Measurements from ENCODE around the gene DPEP1. TPM values are rescaled to one million over a fixed set of nuclear protein-coding genes. Genes with fewer than 3 reads are reported as not detected.
A peak's percentile ranks its signal among the peaks of the same experiment; 100 is the strongest.

Gene DPEP1
- total RNA-seq, 3 donors from 2014 or later (not counting 1 experiment from before 2014, with no cell fraction given), result not detected

- Histone ChIP-seq H3K4me3 (ENCODE audit: low read length) (peak within 1 kb of the TSS; percentile 78), H3K9me3 (ENCODE audit: control insufficient read depth, insufficient read depth, low read length) (no peaks in the 10 kb centered on the region), H3K27ac (ENCODE audit: low read length) (peak within 1 kb of the TSS; percentile 68), H3K27me3 (ENCODE audit: control insufficient read depth, insufficient read depth, low read length) (no peaks in the 10 kb centered on the region), H3K4me1 (ENCODE audit: control insufficient read depth, insufficient read depth, low read length) (peaks cover 38% of the 10 kb centered on the region), H3K36me3 (ENCODE audit: control insufficient read depth, insufficient read depth, low read length) (peaks cover 5% of the 10 kb centered on the region)
- H3K27me3 Mint-ChIP-seq (ENCODE audit: low read depth in 2 of 2), result no peaks in the 10 kb centered on the region
- no peak for TF ChIP-seq CTCF (IDR thresholded peaks at IDR 0.05)
- ATAC-seq (peak; percentile 90 to 96 (median 92)), DNase-seq (peak; percentile 93 to 97)
- H3K36me3 Mint-ChIP-seq, result no peaks in the 10 kb centered on the region
- H3K27ac Mint-ChIP-seq, result peak within 1 kb of the TSS; percentile 82 to 83
- H3K4me3 Mint-ChIP-seq, result peak within 1 kb of the TSS; percentile 91
- under 1% methylated on average over 99 of the region's 99 CpGs for WGBS (ENCODE audit: insufficient coverage)
- intact Hi-C loops (cut with micrococcal nuclease), result loop anchor here (10.0 kb wide), 1 partner anchor 93 kb away; the partner anchor contains the start of gene RPL13
- H3K9me3 Mint-ChIP-seq, result no peaks in the 10 kb centered on the region
- H3K4me1 Mint-ChIP-seq, result peaks cover 27 to 37% of the 10 kb centered on the region in 2 donors
Measured at GRCh38 chr16:89657442-89658220, 44.2 kb downstream of the DPEP1 start, which contains the start of the genes CHMP1A and SPATA33. Gene CHMP1A, minus strand, starts transcription at chr16:89657708. Its CDS starts 120 bp downstream, at chr16:89657588. Gene SPATA33, plus strand, starts transcription at chr16:89657836. Its CDS starts 76 bp downstream, at chr16:89657912.

GRCh38 chr16:89658221-89658879, 44.9 kb downstream of the DPEP1 start:
- peak overlapping the region; percentile 58 for H3K27ac ChIP-seq (ENCODE audit: low read length)
- no peak for TF ChIP-seq CTCF (IDR thresholded peaks at IDR 0.05)
- Mint-ChIP-seq H3K4me1 (peaks cover 27 to 37% of the 10 kb centered on the region in 2 donors), H3K27me3 (ENCODE audit: low read depth in 2 of 2) (no peaks in the 10 kb centered on the region), H3K27ac (peak overlapping the region; percentile 82 to 83), H3K9me3 (no peaks in the 10 kb centered on the region), H3K4me3 (peak overlapping the region; percentile 91), H3K36me3 (no peaks in the 10 kb centered on the region)
- H3K27me3 ChIP-seq (ENCODE audit: control insufficient read depth, insufficient read depth, low read length), result no peaks in the 10 kb centered on the region
- no peak for ATAC-seq
- H3K36me3 ChIP-seq (ENCODE audit: control insufficient read depth, insufficient read depth, low read length), result peaks cover 3% of the 10 kb centered on the region
- H3K4me1 ChIP-seq (ENCODE audit: control insufficient read depth, insufficient read depth, low read length), result peaks cover 38% of the 10 kb centered on the region
- H3K4me3 ChIP-seq (ENCODE audit: low read length), result peak overlapping the region; percentile 78
- peak in 1 of 2 donors; percentile 6 for DNase-seq
- WGBS (ENCODE audit: insufficient coverage), result 28% methylated on average over 27 of the region's 27 CpGs
- no peaks in the 10 kb centered on the region for H3K9me3 ChIP-seq (ENCODE audit: control insufficient read depth, insufficient read depth, low read length)
- intact Hi-C loops (cut with micrococcal nuclease), result loop anchor here (10.0 kb wide), 1 partner anchor 94 kb away; the partner anchor contains the start of gene RPL13

GRCh38 chr16:89660146-89660545, 46.7 kb downstream of the DPEP1 start:
- WGBS (ENCODE audit: insufficient coverage), result 95% methylated on average over 7 of the region's 7 CpGs
- Mint-ChIP-seq H3K27ac (no peak overlapping the region), H3K4me3 (no peak overlapping the region)

More at GRCh38 chr16:89660146-89660545, 46.7 kb downstream of the DPEP1 start:
- no peak for ATAC-seq
- no peaks in the 10 kb centered on the region for H3K9me3 ChIP-seq (ENCODE audit: control insufficient read depth, insufficient read depth, low read length)
- no peak for DNase-seq
- no peak overlapping the region for H3K27ac ChIP-seq (ENCODE audit: low read length)
- H3K36me3 Mint-ChIP-seq, result no peaks in the 10 kb centered on the region
- H3K27me3 Mint-ChIP-seq (ENCODE audit: low read depth in 2 of 2), result no peaks in the 10 kb centered on the region
- peaks cover 18 to 27% of the 10 kb centered on the region in 2 donors for H3K4me1 Mint-ChIP-seq
- TF ChIP-seq CTCF (IDR thresholded peaks at IDR 0.05), result no peak
- H3K9me3 Mint-ChIP-seq, result no peaks in the 10 kb centered on the region
- no peak overlapping the region for H3K4me3 ChIP-seq (ENCODE audit: low read length)
- no peaks in the 10 kb centered on the region for H3K27me3 ChIP-seq (ENCODE audit: control insufficient read depth, insufficient read depth, low read length)
- H3K4me1 ChIP-seq (ENCODE audit: control insufficient read depth, insufficient read depth, low read length), result peaks cover 34% of the 10 kb centered on the region
- no peaks in the 10 kb centered on the region for H3K36me3 ChIP-seq (ENCODE audit: control insufficient read depth, insufficient read depth, low read length)
- intact Hi-C loops (cut with micrococcal nuclease), result no loop called here
